ENCODE results near the gene DNAJB6.

DNAJB6 gene

GRCh38 chr7:157460721-157461120 is 123.9 kb downstream of the DNAJB6 start:
- TF ChIP-seq CTCF (IDR thresholded peaks at IDR 0.05; ENCODE audit: control extremely low read depth, extremely low read depth, low read depth, missing control alignments) = no peak
- DNase-seq (ENCODE audit: extremely low spot score) = no peak
- ChIA-PET POLR2A (no interaction called here), CTCF (no interaction called here)

- POLR2A ChIA-PET = no interaction called here
- CTCF ChIA-PET = interaction anchor here (1.1 kb wide), 2 partner anchors 13 to 29 kb away, joined by 3 read pairs; no protein-coding TSS in a partner anchor
- no peak for DNase-seq (ENCODE audit: extremely low spot score)
These were observed 125.0 kb downstream of the DNAJB6 start for GRCh38 chr7:157461573-157462418.

GRCh38 chr7:157462419-157462771 is 125.6 kb downstream of the DNAJB6 start:
- no peak for TF ChIP-seq CTCF (IDR thresholded peaks at IDR 0.05; ENCODE audit: control extremely low read depth, extremely low read depth, low read depth, missing control alignments)
- CTCF ChIA-PET = interaction anchor here (1.1 kb wide), 2 partner anchors 12 to 30 kb away, joined by 3 read pairs; no protein-coding TSS in a partner anchor
- POLR2A ChIA-PET = no interaction called here
- DNase-seq (ENCODE audit: extremely low spot score) = no peak

More at GRCh38 chr7:157461573-157462418, 125.0 kb downstream of the DNAJB6 start:
- no peak for TF ChIP-seq CTCF (IDR thresholded peaks at IDR 0.05; ENCODE audit: control extremely low read depth, extremely low read depth, low read depth, missing control alignments)

- POLR2A ChIA-PET = no interaction called here
- DNase-seq (ENCODE audit: extremely low spot score) = no peak
- no peak for TF ChIP-seq CTCF (IDR thresholded peaks at IDR 0.05; ENCODE audit: control extremely low read depth, extremely low read depth, low read depth, missing control alignments)
- CTCF ChIA-PET = interaction anchor here (1.1 kb wide), 2 partner anchors 12 to 30 kb away, joined by 3 read pairs; no protein-coding TSS in a partner anchor
These were observed 126.0 kb downstream of the DNAJB6 start for GRCh38 chr7:157462840-157463239.

GRCh38 chr7:157463245-157463644 is 126.4 kb downstream of the DNAJB6 start:
- POLR2A ChIA-PET = no interaction called here
- no peak for DNase-seq (ENCODE audit: extremely low spot score)
- TF ChIP-seq CTCF (IDR thresholded peaks at IDR 0.05; ENCODE audit: control extremely low read depth, extremely low read depth, low read depth, missing control alignments) = no peak

GRCh38 chr7:157464111-157464970 is 127.5 kb downstream of the DNAJB6 start:
- ChIA-PET CTCF (no interaction called here), POLR2A (no interaction called here)
- DNase-seq (ENCODE audit: extremely low spot score) = no peak
- TF ChIP-seq CTCF (IDR thresholded peaks at IDR 0.05; ENCODE audit: control extremely low read depth, extremely low read depth, low read depth, missing control alignments) = no peak

More at GRCh38 chr7:157463245-157463644, 126.4 kb downstream of the DNAJB6 start:
- CTCF ChIA-PET = no interaction called here
